ENCODE data around the gene DHRS7. TPM values are rescaled to one million over a fixed set of nuclear protein-coding genes. Genes with fewer than 3 reads are reported as not detected.

DHRS7 gene
- total and polyA plus RNA-seq, 9 of the 15 experiments (the other 6 are each of a cell fraction or from before 2014, with no cell fraction given), result 10.2 to 20.1 (median 15.7) TPM

- no peak for TF ChIP-seq FOXP4 (CRISPR knock-in tag; IDR thresholded peaks at IDR 0.05; ENCODE audit: borderline replicate concordance)
- no peak for TF ChIP-seq ATF2 (CRISPR knock-in tag; IDR thresholded peaks at IDR 0.05)
- TF ChIP-seq SRSF9 (IDR thresholded peaks at IDR 0.05; ENCODE audit: borderline replicate concordance, low read depth, low read length), result no peak
- no peak for TF ChIP-seq E2F4 (CRISPR knock-in tag; IDR thresholded peaks at IDR 0.05; ENCODE audit: low read depth)
- no peak for TF ChIP-seq ZNF121 (CRISPR knock-in tag; conservative IDR thresholded peaks at IDR 0.05)
- no peak for TF ChIP-seq KLF1 (tag; IDR thresholded peaks at IDR 0.05)
- no peak for TF ChIP-seq CREB3L1 (IDR thresholded peaks at IDR 0.05; ENCODE audit: borderline replicate concordance, low read depth)
- no peak for TF ChIP-seq ZFP91 (CRISPR knock-in tag; IDR thresholded peaks at IDR 0.05)
- no peak for TF ChIP-seq ZBTB9 (CRISPR knock-in tag; IDR thresholded peaks at IDR 0.05)
- no peak for TF ChIP-seq SNIP1 (IDR thresholded peaks at IDR 0.05; ENCODE audit: low read depth)
- TF ChIP-seq TEAD2 (tag; IDR thresholded peaks at IDR 0.05), result no peak
- TF ChIP-seq KDM1A (IDR thresholded peaks at IDR 0.05), result no peak
- no peak for TF ChIP-seq NR2C1 (IDR thresholded peaks at IDR 0.05)
- TF ChIP-seq NR2C1 (tag; IDR thresholded peaks at IDR 0.05), result no peak
- no peak for TF ChIP-seq ZNF707 (CRISPR knock-in tag; conservative IDR thresholded peaks at IDR 0.05)
- no peak; a peak in 1 of 4 replicates for TF ChIP-seq RCOR1 (IDR thresholded peaks at IDR 0.05; ENCODE audit: borderline replicate concordance in 1 of 2, low read depth in 2 of 2, low read length in 2 of 2)
- no peak for TF ChIP-seq ZKSCAN1 (IDR thresholded peaks at IDR 0.05; ENCODE audit: low read depth, low read length)
Observed at GRCh38 chr14:60164712-60165546, at the start of gene DHRS7 (continued).
